ENCODE measurements around the gene LCORL.
"Not testable (repeated sequence)": the region's sequence is repeated elsewhere in the genome, so short reads cannot be mapped to it uniquely, and the experiment has no call there.

Gene LCORL

DNA sequence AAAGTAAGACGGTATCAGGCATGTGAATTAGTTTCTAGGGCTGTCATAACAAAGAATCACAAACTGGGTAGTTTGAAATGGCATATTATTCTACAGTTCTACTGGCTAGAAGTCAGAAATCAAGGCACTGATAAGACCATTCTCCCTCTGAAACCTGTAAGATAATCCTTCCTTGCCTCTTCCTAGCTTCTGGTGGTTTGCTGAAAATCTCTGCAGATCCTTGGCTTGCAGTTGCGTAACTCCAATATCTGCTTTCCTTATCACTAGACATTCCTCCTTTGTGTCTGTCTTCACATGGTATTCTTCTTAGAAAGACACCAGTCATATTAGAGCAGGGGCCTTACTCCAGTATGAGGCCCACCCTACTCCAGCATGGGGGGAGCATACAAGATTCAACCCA is 19.6 kb upstream of the LCORL start:
- H3K27ac ChIP-seq (ENCODE audit: low read length): no peak overlapping the region
- H4K20me1 ChIP-seq (ENCODE audit: insufficient read depth, low read length): no peaks in the 10 kb centered on the region
- H3K9me3 ChIP-seq (replicated peaks; ENCODE audit: insufficient read depth, low read length): no peaks in the 10 kb centered on the region
- H3K9me2 ChIP-seq (replicated peaks; ENCODE audit: insufficient read depth, low read length): no peaks in the 10 kb centered on the region
- no peak overlapping the region for H3K9ac ChIP-seq (ENCODE audit: low read length)
- DNase-seq: no peak
- H3K79me2 ChIP-seq (ENCODE audit: low read length): no peaks in the 10 kb centered on the region
- H3K36me3 ChIP-seq (replicated peaks; ENCODE audit: insufficient read depth, low read length): no peaks in the 10 kb centered on the region
- no peak overlapping the region for H3K4me2 ChIP-seq (ENCODE audit: low read depth, low read length)
- no peaks in the 10 kb centered on the region for H3F3A ChIP-seq (ENCODE audit: insufficient read depth, low read length)
- no peak overlapping the region for H2AFZ ChIP-seq (ENCODE audit: low read length)
- no peaks in the 10 kb centered on the region for H3K4me1 ChIP-seq (ENCODE audit: low read length)
- TF ChIP-seq, protein P1, sequence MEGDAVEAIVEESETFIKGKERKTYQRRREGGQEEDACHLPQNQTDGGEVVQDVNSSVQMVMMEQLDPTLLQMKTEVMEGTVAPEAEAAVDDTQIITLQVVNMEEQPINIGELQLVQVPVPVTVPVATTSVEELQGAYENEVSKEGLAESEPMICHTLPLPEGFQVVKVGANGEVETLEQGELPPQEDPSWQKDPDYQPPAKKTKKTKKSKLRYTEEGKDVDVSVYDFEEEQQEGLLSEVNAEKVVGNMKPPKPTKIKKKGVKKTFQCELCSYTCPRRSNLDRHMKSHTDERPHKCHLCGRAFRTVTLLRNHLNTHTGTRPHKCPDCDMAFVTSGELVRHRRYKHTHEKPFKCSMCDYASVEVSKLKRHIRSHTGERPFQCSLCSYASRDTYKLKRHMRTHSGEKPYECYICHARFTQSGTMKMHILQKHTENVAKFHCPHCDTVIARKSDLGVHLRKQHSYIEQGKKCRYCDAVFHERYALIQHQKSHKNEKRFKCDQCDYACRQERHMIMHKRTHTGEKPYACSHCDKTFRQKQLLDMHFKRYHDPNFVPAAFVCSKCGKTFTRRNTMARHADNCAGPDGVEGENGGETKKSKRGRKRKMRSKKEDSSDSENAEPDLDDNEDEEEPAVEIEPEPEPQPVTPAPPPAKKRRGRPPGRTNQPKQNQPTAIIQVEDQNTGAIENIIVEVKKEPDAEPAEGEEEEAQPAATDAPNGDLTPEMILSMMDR (IDR thresholded peaks at IDR 0.05; ENCODE audit: low read length): no peak
- TF ChIP-seq EZH2 (optimal IDR thresholded peaks at IDR 0.05; ENCODE audit: low read depth, low read length) (no peak), EZH2phosphoT487 (IDR thresholded peaks at IDR 0.05; ENCODE audit: low read length) (no peak)
- H3K27me3 ChIP-seq (replicated peaks; ENCODE audit: insufficient read depth, low read length): no peaks in the 10 kb centered on the region
- H3K4me3 ChIP-seq (ENCODE audit: low read length): no peak overlapping the region

DNA sequence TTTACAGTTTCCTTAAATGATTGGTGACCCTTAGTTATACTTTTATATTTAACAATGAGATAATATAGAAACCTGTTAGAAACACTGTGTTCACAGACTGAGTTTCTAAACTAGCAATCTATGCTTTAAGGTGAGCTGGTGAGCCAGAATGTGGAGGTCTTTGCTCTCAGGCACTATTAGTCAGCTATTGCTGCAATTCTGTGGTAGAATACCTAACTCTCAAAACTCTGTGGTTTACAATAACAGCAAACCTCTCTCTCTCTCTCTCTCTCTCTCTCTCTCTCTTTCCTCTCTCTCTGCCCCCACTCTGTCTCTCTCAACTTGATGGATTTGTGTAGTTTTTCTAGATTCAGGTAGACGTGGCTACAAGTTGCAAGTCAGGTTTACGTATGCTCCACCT is 17.6 kb upstream of the LCORL start:
- Histone ChIP-seq H3K9ac (ENCODE audit: low read length) (no peak overlapping the region), H3K4me2 (ENCODE audit: low read depth, low read length) (no peak overlapping the region), H3F3A (ENCODE audit: insufficient read depth, low read length) (no peaks in the 10 kb centered on the region), H3K27me3 (replicated peaks; ENCODE audit: insufficient read depth, low read length) (no peaks in the 10 kb centered on the region), H4K20me1 (ENCODE audit: insufficient read depth, low read length) (no peaks in the 10 kb centered on the region), H3K4me3 (ENCODE audit: low read length) (no peak overlapping the region), H3K9me2 (replicated peaks; ENCODE audit: insufficient read depth, low read length) (no peaks in the 10 kb centered on the region), H3K4me1 (ENCODE audit: low read length) (no peaks in the 10 kb centered on the region), H2AFZ (ENCODE audit: low read length) (no peak overlapping the region), H3K27ac (ENCODE audit: low read length) (no peak overlapping the region), H3K79me2 (ENCODE audit: low read length) (no peaks in the 10 kb centered on the region), H3K9me3 (replicated peaks; ENCODE audit: insufficient read depth, low read length) (no peaks in the 10 kb centered on the region), H3K36me3 (replicated peaks; ENCODE audit: insufficient read depth, low read length) (no peaks in the 10 kb centered on the region)
- DNase-seq: no peak
- TF ChIP-seq, protein P1 (IDR thresholded peaks at IDR 0.05; ENCODE audit: low read length): no peak
- TF ChIP-seq EZH2 (optimal IDR thresholded peaks at IDR 0.05; ENCODE audit: low read depth, low read length) (no peak), EZH2phosphoT487 (IDR thresholded peaks at IDR 0.05; ENCODE audit: low read length) (no peak)

DNA sequence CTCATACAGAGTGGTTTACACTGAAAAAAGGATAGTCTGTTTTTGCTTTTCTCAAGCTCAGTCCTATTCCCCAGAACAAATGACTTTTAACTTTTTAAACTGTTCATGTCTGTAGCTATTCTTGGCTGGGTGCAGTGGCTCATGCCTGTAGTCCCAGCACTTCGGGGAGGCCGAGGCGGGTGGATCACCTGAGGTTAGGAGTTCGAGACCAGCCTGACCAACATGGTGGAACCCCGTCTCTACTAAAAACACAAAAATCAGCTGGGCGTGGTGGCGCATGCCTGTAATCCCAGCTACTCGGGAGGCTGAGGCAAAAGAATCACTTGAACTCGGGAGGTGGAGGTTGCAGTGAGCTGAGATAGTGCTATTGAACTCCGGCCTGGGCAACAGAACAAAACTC is 14.8 kb upstream of the LCORL start:
- not testable (repeated sequence) for H3K4me3 ChIP-seq (ENCODE audit: low read length)

DNA sequence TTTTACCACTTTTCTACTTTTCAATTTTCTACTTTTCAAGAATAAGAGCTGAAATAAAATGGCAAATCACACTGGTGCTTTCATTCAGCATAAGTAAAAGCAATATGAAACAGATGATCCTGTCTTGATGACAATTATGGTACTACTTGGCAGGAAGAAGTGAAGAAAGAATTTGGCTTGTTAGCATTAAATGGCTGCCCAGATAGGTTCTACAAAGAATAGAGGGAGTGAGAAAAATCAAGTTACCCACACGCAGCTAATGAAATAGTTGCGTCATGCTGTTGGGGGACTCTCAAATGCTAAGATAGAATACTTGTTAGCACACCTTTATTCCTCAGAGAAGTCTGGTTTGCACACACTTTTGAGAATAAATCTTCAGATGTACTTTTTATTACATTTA is 12.5 kb upstream of the LCORL start:
- Histone ChIP-seq H3K4me2 (ENCODE audit: low read depth, low read length) (no peak overlapping the region), H3K36me3 (replicated peaks; ENCODE audit: insufficient read depth, low read length) (no peaks in the 10 kb centered on the region), H2AFZ (ENCODE audit: low read length) (no peak overlapping the region), H4K20me1 (ENCODE audit: insufficient read depth, low read length) (no peaks in the 10 kb centered on the region), H3K27ac (ENCODE audit: low read length) (no peak overlapping the region), H3K9me3 (replicated peaks; ENCODE audit: insufficient read depth, low read length) (no peaks in the 10 kb centered on the region), H3K79me2 (ENCODE audit: low read length) (no peaks in the 10 kb centered on the region), H3K9ac (ENCODE audit: low read length) (no peak overlapping the region), H3K4me1 (ENCODE audit: low read length) (no peaks in the 10 kb centered on the region), H3F3A (ENCODE audit: insufficient read depth, low read length) (no peaks in the 10 kb centered on the region), H3K27me3 (replicated peaks; ENCODE audit: insufficient read depth, low read length) (no peaks in the 10 kb centered on the region), H3K4me3 (ENCODE audit: low read length) (no peak overlapping the region), H3K9me2 (replicated peaks; ENCODE audit: insufficient read depth, low read length) (no peaks in the 10 kb centered on the region)
- TF ChIP-seq EZH2phosphoT487 (IDR thresholded peaks at IDR 0.05; ENCODE audit: low read length): no peak
- TF ChIP-seq, protein P1 (IDR thresholded peaks at IDR 0.05; ENCODE audit: low read length): no peak
- TF ChIP-seq EZH2 (optimal IDR thresholded peaks at IDR 0.05; ENCODE audit: low read depth, low read length): no peak
- DNase-seq: no peak

More for the DNA sequence above, 14.8 kb upstream of the LCORL start:
- not testable (repeated sequence) for H3K4me2 ChIP-seq (ENCODE audit: low read depth, low read length); H3K36me3 ChIP-seq (replicated peaks; ENCODE audit: insufficient read depth, low read length); H3K27ac ChIP-seq (ENCODE audit: low read length); H3K9me2 ChIP-seq (replicated peaks; ENCODE audit: insufficient read depth, low read length); H4K20me1 ChIP-seq (ENCODE audit: insufficient read depth, low read length); DNase-seq; H3K9ac ChIP-seq (ENCODE audit: low read length); H3F3A ChIP-seq (ENCODE audit: insufficient read depth, low read length); H2AFZ ChIP-seq (ENCODE audit: low read length); H3K27me3 ChIP-seq (replicated peaks; ENCODE audit: insufficient read depth, low read length); H3K4me1 ChIP-seq (ENCODE audit: low read length); H3K79me2 ChIP-seq (ENCODE audit: low read length); H3K9me3 ChIP-seq (replicated peaks; ENCODE audit: insufficient read depth, low read length)

Data from MM.1S (cell line).